RPMI7951 (cell line): ENCODE results near the gene SLC12A5. TPM values are rescaled to one million over a fixed set of nuclear protein-coding genes. Genes with fewer than 3 reads are reported as not detected.
A peak's percentile ranks its signal among the peaks of the same experiment; 100 is the strongest.

Experiments
- DNase-seq: peaks from one replicate; pipeline ENCODE4 v3.0.0-alpha.2; 2012; ENCODE audit warnings: low read depth
- total RNA-seq: library from RNA; depleted of rRNA; stranded (reverse); fragments of >200 nt; shearing (Covaris generic); gene quantifications from 2 replicates; pipeline ENCODE4 v1.2.3, GENCODE V29; 2014

SLC12A5 gene
- total RNA-seq, 1 experiment from 2014 or later = 0.96 TPM

- DNase-seq = no peak
Observed at GRCh38 chr20:46006022-46006705, 22.9 kb upstream of the SLC12A5 start.

- DNase-seq = no peak
Observed at GRCh38 chr20:46006964-46007363, 22.1 kb upstream of the SLC12A5 start.

GRCh38 chr20:46007671-46008070 lies 21.3 kb upstream of the SLC12A5 start:
- no peak for DNase-seq

GRCh38 chr20:46009816-46010215 lies 19.2 kb upstream of the SLC12A5 start:
- no peak for DNase-seq

- no peak for DNase-seq
Observed at GRCh38 chr20:46010491-46011391, 18.3 kb upstream of the SLC12A5 start.

- DNase-seq = peak; percentile 63
Observed at GRCh38 chr20:46011631-46012482, 17.2 kb upstream of the SLC12A5 start.

GRCh38 chr20:46012921-46013320 lies 16.1 kb upstream of the SLC12A5 start:
- DNase-seq = no peak

- no peak for DNase-seq
Observed at GRCh38 chr20:46013322-46013828, 15.6 kb upstream of the SLC12A5 start.

- peak; percentile 50 for DNase-seq
Observed at GRCh38 chr20:46013829-46014516, 15.0 kb upstream of the SLC12A5 start.

- DNase-seq = no peak
Observed at GRCh38 chr20:46014517-46015396, 14.3 kb upstream of the SLC12A5 start.

GRCh38 chr20:46017272-46017671 lies 11.7 kb upstream of the SLC12A5 start:
- no peak for DNase-seq

GRCh38 chr20:46018112-46018511 lies 10.9 kb upstream of the SLC12A5 start:
- DNase-seq = no peak

- DNase-seq = no peak
Observed at GRCh38 chr20:46018611-46019010, 10.4 kb upstream of the SLC12A5 start.

GRCh38 chr20:46020555-46020954 lies 8.5 kb upstream of the SLC12A5 start:
- peak; percentile 60 for DNase-seq

GRCh38 chr20:46021361-46022359 lies 7.4 kb upstream of the SLC12A5 start:
- peak; percentile 54 for DNase-seq

GRCh38 chr20:46022411-46023147 lies 6.4 kb upstream of the SLC12A5 start:
- DNase-seq = no peak

- no peak for DNase-seq
Observed at GRCh38 chr20:46023148-46023484, 5.9 kb upstream of the SLC12A5 start.

GRCh38 chr20:46023999-46024398 lies 5.0 kb upstream of the SLC12A5 start:
- peak; percentile 51 for DNase-seq
